ENCODE results near the gene POU3F3.
A peak's percentile ranks its signal among the peaks of the same experiment; 100 is the strongest.

The POU3F3 gene

GRCh38 chr2:104853534-104854497 is at the start of gene POU3F3:
POU3F3 (plus strand) TSS chr2:104854115; CDS start chr2:104855511, 1,396 bp downstream.
- peak; percentile 57 for DNase-seq

- DNase-seq: no peak
These were observed 49.6 kb upstream of the POU3F3 start for GRCh38 chr2:104804148-104804890.

DNA sequence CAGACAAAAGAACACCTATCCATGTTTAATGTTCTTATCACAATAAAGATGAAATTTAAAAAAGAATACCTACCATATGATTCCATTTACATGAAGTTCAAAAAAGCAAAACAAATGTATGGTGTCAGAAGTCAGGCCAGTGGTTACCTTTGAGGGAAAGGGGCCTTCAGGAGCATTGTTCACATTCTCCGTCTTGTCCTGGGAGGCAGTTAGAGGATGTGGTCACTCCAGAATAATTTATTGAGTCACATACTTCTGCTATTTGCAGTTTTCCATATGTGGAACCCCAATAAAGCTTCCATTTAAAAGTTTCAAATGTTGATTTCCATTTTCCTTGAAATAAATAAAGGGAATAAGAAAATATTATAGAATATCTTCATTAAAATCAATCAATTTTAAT is 41.6 kb upstream of the POU3F3 start:
- DNase-seq: no peak

DNA sequence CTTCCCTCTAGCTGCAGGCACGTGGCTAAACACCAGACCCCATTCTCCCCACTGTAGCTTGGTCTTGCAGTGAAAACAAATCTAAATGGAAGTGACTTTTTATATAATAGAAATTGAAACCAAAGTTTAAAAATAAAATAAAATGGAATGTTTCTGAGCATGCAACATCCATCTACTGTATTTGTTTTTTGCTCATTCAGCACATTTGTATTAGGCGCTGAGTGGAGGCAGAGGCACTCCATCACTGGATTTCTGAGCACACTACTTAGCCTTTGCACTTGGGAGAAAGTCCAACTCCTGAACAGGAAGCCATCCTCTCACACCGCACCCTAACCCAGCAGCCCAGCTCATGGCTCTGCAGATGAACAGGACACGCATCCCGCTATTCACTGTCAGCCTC is 37.8 kb upstream of the POU3F3 start:
- DNase-seq: no peak

GRCh38 chr2:104818264-104818663 is 35.7 kb upstream of the POU3F3 start:
- DNase-seq: no peak

DNA sequence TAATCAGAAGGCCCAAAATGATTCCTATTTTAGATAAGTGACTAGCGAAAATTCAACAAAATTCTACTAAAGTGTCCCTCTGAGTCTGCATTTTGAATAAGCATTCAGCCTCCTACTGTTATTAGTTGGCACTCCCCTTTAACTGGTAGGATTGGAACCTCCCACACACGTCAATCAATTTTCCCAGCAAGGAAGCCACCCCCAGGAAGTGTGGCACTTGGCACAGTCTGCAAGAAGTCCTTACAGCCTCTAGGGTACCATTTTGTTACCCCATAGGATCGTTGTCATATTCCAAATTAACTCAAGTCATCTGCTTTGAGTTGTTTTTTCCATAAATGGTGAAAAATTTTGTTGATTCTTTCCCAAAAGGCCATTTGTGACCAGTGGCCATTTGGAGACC is 33.8 kb upstream of the POU3F3 start:
- DNase-seq: no peak

DNA sequence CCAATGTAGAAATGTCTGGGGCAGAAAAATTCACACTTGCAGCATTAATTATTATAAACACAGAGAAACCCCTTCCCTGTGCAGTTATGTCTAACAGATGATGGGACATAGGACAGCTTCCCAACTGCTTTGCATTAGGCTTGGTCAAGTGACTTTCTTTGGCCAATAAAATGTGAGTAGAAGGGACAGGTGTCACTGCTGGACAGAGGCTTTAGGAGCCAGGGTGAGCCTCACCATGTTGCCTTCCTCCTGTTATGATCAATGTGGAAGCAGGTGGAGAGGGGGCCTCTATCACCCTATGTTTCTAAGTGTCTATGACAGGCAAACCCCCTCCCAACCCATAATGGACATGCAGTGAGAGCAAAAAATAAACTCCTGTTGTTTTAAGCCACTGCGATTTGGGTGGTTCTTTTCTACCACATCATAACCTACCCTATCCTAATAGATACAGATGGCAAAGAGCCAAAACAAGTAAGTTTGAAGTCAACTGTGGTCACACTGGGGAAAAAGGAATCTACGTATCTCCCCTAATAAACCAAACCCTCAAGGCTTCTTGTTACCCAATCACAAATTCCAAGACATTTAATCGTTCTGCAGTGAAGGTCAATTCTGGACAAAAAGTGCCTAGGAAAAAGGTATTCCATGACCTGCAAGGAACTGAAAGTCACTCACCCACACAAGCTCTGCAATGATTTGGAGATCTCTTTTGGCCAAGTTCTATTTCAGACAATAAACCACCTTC is 28.6 kb upstream of the POU3F3 start:
- DNase-seq: no peak

- no peak for DNase-seq
These were observed 27.9 kb upstream of the POU3F3 start for GRCh38 chr2:104826016-104826415.

GRCh38 chr2:104831742-104832141 is 22.2 kb upstream of the POU3F3 start:
- DNase-seq: no peak

GRCh38 chr2:104834431-104835153 is 19.3 kb upstream of the POU3F3 start:
- no peak for DNase-seq

DNA sequence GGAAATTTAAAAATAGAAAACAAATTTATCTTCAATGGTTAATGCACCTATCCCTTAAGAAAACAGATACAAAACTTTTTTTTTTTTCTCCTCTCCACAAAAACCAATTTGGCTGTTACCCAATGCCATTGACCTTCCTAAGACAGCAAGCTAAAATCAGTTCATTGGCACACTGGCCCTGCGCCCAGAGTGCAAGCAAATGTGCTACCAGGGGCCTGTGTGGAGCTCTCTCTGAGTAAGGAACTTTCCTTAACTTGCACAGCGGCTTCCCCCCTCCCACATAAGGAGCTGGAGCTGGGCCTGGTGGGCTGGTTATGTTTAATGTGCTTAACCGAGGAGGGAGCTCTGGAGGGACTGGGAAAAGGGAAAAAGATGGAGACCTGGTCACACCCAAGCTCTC is 17.6 kb upstream of the POU3F3 start:
- no peak for DNase-seq

DNA sequence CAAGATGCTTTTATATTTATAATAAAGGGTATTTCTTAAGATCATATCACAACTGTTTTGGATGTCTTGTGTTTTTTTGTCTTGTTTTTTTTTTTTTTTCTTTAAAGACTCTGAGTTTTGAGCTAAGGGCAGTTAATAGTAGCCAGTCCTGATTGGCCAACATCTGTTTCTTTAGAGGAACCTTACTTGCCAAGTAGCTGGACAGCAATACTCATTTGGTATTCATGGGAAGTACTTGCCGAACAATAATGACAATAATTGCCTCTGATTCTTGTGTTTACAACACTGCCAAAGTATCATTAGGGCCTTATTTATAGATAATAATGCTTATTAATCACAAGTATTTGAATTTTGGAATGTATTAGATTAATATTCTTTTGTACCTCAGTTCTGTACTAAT is 17.1 kb upstream of the POU3F3 start:
- no peak for DNase-seq

- DNase-seq: no peak
These were observed 13.8 kb upstream of the POU3F3 start for GRCh38 chr2:104840156-104840555.

- no peak for DNase-seq
These were observed 12.9 kb upstream of the POU3F3 start for GRCh38 chr2:104840893-104841585.

GRCh38 chr2:104841744-104842143 is 12.2 kb upstream of the POU3F3 start:
- no peak for DNase-seq

DNA sequence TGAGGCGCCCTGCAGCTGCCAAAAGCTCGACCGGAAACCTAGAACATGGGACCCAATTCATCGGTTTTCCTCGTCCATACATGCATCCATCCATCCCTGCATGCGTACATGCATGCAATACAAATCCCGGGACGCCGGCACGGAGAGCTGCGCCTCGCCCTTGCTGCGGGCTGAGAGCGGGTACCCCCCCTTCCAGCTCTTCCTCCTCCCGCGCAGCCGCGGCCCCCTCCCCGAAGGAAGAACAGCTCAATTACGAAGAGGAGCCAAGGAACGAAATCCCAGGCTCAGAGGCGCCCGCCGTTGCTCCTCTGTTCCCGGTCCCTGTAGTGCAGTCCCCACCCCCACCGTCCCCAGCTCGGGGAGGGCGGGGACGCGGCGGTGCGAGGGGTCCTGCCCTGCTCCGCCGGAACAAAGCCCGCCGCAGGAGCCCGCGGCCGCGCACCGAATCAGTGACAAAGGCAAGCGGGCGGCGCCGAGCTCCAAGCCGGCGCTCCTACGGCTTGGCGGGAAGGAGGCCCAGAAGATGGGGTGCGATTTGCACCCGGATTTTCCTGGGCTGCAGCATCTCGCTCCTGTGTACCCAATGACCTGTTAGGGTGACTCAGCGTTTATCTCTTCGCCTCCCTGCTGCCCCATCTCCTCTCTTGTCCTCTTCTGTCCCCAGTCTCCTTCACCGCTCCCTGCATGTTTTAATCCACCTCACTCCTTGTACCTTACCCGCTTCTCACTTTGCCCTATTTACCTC is 8.9 kb upstream of the POU3F3 start:
- no peak for DNase-seq

- DNase-seq: no peak
These were observed 8.4 kb upstream of the POU3F3 start for GRCh38 chr2:104845552-104845931.

DNA sequence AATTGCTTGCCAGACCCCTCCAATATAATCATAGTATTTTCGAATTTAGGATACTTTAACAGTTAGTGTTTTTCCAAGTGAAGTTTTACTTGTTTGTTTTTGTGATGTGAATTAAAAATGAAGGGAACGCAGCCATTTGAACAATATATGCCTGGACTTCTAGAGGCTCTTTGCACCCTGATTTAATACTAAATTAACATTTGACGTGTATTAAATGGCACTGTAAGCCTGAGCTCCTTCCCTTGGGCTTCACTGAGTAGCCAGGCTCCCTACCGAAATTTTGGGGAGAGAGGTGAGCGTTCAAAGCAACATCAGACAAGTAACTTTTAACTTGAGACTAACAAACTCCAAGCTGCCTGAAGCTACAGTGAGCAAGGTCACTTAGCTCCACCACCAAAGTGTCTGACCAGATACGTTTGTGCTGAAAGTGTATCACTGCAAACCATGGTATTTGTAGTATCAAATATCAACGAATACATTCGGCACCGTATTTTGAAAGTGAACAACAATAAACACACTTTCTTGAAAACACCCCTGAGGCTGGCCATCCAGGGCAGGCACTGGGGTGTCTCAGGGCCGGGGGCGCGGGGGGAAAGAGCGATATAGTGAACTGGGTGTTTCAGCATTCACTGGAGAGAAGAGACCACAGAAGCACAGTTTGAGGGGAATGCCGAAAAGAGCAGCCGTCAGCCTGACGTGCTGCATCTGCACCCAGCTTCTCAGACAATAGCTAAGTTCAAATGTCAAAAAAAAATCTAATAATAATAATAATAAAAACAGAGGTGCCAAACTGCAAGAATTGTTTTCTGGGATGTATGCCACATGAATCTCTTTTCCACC is 7.7 kb upstream of the POU3F3 start:
- DNase-seq: no peak

DNA sequence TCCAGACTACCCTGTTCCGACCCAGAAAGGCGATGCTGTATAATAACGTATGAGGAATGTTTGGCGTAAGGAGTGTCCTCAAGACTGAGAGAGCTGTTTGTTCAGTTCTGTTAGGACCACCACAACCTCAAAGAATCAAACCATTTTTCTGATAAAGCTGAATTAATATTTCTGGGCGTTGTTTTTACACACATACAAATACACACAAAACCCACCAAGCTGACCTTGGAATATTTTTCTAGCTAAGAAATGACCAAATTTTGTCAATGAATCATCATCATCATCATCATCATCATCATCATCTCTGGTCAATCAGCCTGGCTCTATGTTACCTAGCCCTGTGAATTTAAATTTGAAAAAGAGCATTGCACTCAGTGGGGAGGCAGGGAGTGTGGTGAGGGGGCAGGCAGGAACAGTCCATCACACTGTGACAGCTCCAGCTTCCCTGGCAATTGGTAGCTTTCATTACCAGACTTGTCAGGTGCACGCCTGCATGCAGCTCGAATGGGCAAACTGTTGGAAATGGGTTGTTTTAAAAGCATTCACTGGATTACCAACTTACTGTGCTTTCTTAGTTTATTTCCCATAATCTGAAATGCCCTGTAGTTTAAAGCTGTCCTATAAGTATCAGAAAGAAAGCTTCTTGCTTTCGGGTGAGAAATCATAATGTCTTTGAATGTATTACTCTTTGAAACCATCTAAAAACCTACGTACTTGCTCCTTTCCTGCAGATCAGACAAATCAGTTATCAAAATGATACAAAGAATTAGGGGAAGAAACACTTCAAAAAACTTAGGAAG is 6.9 kb upstream of the POU3F3 start:
- DNase-seq: no peak
